Astrocyte of the cerebellum (primary cell): ENCODE data around the gene REC114.
"Not testable (repeated sequence)": the region's sequence is repeated elsewhere in the genome, so short reads cannot be mapped to it uniquely, and the experiment has no call there.

Experiments
- DNase-seq: peaks from one replicate; pipeline ENCODE4 v3.0.0-alpha.2; 2011; ENCODE audit warnings: low read depth
- H3K4me3 ChIP-seq: 2 replicates; pipeline ENCODE4 v1.5.1; 2011; ENCODE audit warnings: mild to moderate bottlenecking, low read depth, low read length, moderate library complexity
- in situ Hi-C: cut with HindIII; loops from 2 replicates; pipeline ENCODE4 v1.10.0; 2017; ENCODE audit warnings: low sequenced_read_pairs
- TF ChIP-seq, protein P1 (sequence below): IDR thresholded peaks from 2 replicates; pipeline ENCODE4 v1.5.1; 2012; ENCODE audit warnings: low read length, low read depth, moderate library complexity, mild to moderate bottlenecking; ENCODE audit errors: missing control alignments

The REC114 gene

DNA sequence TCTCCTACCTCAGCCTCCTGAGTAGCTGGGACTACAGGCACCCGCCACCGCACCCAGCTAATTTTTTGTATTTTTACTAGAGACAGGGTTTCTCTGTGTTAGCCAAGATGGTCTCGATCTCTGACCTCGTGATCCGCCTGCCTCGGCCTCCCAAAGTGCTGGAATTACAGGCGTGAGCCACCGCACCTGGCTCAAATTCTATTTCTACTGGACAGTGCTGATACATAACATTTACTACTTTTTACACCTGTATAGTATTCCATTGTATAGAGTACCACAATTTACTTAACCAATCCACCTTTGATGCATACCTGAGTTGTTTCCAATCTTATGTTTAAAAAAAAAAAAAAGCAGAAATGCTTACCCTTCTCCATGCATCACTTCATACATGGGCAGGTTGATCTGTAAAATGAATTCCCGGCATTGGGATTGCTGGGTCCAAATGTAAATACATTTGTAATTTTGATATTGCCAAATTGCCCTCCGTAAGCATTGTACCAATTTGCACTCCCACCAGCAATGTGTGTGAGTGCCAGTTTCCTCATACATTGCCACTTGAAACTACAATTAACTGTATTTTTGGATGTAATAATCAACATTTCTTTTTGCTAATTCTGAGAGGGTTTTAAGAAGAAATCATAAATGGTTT, 95.7 kb downstream of the REC114 start:
- H3K4me3 ChIP-seq = no peak overlapping the region
- in situ Hi-C loops = no loop called here
- no peak for DNase-seq
- TF ChIP-seq, protein P1, sequence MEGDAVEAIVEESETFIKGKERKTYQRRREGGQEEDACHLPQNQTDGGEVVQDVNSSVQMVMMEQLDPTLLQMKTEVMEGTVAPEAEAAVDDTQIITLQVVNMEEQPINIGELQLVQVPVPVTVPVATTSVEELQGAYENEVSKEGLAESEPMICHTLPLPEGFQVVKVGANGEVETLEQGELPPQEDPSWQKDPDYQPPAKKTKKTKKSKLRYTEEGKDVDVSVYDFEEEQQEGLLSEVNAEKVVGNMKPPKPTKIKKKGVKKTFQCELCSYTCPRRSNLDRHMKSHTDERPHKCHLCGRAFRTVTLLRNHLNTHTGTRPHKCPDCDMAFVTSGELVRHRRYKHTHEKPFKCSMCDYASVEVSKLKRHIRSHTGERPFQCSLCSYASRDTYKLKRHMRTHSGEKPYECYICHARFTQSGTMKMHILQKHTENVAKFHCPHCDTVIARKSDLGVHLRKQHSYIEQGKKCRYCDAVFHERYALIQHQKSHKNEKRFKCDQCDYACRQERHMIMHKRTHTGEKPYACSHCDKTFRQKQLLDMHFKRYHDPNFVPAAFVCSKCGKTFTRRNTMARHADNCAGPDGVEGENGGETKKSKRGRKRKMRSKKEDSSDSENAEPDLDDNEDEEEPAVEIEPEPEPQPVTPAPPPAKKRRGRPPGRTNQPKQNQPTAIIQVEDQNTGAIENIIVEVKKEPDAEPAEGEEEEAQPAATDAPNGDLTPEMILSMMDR = no peak

DNA sequence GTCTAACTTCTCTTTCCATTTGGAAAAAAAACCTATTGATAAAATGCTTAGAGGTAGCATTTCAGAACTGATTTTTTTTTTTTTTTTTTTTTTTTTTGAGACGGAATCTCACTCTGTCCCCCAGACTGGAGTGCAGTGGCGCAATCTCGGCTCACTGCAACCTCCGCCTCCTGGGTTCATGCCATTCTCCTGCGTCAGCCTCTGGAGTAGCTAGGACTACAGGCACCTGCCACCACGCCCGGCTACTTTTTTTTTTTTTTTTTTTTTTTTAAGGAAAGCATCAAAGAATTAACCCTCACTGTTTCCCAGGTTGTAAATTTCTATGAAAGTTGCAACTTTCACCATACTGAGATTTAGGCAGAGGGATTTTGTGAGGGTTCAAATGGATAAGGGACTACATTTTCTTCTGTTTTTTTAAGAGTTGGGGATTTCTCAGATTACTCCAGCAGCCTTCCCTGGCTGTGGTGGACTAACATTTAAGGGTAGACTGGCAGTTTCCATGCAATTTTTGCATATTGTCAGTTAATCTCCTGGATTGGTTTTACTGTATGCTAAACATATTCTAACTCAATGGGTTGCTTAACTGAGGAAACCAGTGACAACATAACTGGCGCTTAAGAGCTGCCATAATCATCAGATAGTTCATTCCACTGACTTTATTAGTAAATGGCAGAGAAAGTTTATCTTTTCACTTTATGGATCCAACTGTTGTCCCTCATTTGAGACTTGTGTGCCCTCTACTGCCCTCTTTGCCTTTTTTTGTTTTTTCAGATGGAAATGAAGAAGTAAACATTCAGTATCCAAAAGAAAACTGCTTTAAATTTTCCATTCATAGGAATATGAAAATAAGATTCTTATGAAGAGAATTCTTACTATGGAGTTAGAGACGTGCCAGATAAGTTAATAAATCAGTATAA, 96.5 kb downstream of the REC114 start:
- DNase-seq = no peak
- H3K4me3 ChIP-seq = no peak overlapping the region
- in situ Hi-C loops = no loop called here
- TF ChIP-seq, protein P1 = no peak

DNA sequence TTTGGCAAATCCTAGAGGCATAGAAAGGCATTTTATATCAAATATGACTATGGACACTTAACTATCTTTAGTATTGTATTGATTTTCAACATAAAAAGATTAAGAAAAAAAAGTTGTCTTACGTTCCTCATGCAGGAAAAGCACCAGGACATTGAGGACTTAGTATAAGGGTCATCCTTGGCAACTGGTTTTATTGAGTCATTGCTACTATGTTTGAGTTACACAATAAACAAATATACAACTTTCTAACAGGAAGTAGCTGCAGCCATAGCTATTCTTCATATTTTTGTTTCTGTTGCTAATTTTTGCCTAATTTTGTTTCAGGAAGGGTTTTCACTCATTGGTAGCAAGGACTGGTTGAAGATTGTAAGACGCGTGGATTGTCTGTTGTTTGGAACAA, 97.2 kb downstream of the REC114 start:
- TF ChIP-seq, protein P1 = no peak
- no peak for DNase-seq
- H3K4me3 ChIP-seq = no peak overlapping the region
- in situ Hi-C loops = no loop called here

DNA sequence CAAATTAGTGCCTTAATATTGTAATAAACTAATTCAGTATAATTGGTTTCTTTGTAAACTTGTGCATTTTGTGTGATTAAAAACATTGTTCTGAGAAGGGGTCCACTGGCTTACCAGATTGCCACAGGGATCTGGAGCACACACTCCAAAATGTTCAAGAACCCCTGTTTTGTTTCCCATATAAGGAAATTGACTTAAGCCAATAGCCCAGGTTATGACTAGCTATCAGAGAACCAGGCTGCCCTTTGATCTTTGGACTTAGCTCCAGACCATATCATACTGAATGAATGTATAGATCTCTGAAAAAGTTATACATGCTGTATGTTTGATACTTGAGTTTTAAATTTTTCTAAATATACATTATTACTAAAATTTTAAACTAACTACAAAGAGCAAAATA, 98.5 kb downstream of the REC114 start:
- no peak for DNase-seq
- H3K4me3 ChIP-seq = no peak overlapping the region
- TF ChIP-seq, protein P1 = no peak
- in situ Hi-C loops = no loop called here

DNA sequence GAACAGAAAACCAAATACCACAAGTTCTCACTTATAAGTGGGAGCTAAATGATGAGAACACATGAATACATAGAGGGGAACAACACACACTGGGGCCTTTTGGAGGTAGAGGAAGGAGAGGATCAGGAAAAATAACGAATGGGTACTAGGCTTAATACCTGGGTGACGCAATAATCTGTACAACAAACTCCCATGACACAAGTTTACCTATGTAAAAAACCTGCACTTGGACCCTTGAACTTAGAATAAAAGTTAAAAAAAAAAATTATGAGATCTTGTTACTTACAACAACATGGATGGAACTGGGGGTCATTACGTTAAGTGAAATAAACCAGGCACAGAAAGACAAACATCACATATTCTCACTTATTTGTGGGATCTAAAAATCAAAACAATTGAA, 106.0 kb downstream of the REC114 start:
- H3K4me3 ChIP-seq, DNase-seq, in situ Hi-C loops: not testable (repeated sequence)

DNA sequence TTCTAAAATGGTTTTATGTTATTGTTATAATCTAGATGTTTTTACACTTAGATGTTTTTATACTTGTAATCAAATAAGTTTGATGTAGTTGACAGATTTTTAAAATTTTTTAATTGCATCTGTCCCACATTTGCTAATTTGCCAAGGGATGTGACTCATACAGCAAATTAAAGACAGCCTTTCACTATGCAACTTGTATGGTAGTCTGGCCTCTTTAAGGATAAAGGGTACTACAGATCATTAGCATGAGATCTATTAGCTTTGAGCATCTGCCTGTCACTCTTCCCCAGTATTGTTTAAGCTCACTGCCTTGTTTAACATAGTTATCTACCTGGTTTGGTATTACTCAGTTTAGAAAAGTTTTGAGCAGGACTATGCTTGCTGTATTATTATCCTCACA, 107.2 kb downstream of the REC114 start:
- no peak overlapping the region for H3K4me3 ChIP-seq
- TF ChIP-seq, protein P1 = no peak
- in situ Hi-C loops = no loop called here
- no peak for DNase-seq

DNA sequence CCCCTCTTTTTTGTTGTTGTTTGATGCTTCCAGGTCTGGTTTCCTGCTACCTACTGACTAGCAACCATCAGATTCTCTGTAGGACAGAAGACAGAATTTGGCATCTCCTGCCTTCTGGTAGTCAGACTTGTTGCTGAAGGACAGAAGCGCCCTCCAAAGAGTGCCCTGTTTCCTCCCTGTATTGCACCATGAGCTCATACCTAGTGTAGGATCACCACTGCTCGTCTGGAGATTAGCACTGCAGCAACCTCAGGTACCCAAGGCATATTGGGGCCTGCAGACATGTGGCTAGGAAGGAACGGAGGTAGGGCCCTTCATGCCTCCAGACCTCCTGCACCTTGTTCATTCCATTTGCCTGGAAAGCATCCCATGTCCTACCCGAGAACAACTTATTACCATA, 112.1 kb downstream of the REC114 start:
- in situ Hi-C loops = no loop called here
- H3K4me3 ChIP-seq = no peak overlapping the region
- no peak for DNase-seq
- TF ChIP-seq, protein P1 = no peak
